Breast epithelium (tissue), 4 donors: Measurements from ENCODE around the gene XRRA1. TPM values are rescaled to one million over a fixed set of nuclear protein-coding genes. Genes with fewer than 3 reads are reported as not detected.

Experiments used
- DNase-seq, 2 donors: peaks; one replicate each; pipeline ENCODE4 v3.0.0-alpha.2; 2019; ENCODE audit warnings: low spot score in 2 of 2
- H3K27ac ChIP-seq, 2 donors: fragments of 200-600 bp; sonication (generic) in 1 of 2; one replicate each; pipeline ENCODE4 v1.5.1; 2016 to 2019; ENCODE audit warnings: mild to moderate bottlenecking in 1 of 2
- H3K27me3 ChIP-seq, 2 donors: fragments of 200-600 bp; sonication (generic) in 1 of 2; one replicate each; pipeline versions ENCODE4 v1.5.1 to v1.6.0; 2017 to 2019; ENCODE audit warnings: control low read depth in 1 of 2, mild to moderate bottlenecking in 1 of 2
- H3K36me3 ChIP-seq: fragments of 200-600 bp; one replicate; pipeline ENCODE4 v1.5.1; 2019
- H3K4me1 ChIP-seq, 2 donors: fragments of 200-600 bp; sonication (generic); one replicate each; pipeline ENCODE4 v1.5.1; 2016 to 2019; ENCODE audit warnings: control low read depth in 1 of 2
- H3K4me3 ChIP-seq, 3 donors: fragments of 200-600 bp; sonication (generic); 1 replicate in 2 of 3; 2 replicates in 1 of 3; pipeline ENCODE4 v1.5.1; 2016 to 2019; ENCODE audit warnings: mild to moderate bottlenecking in 3 of 3, moderate library complexity in 2 of 3
- H3K9me3 ChIP-seq, 2 donors: fragments of 200-600 bp; sonication (generic) in 1 of 2; one replicate each; pipeline ENCODE4 v1.5.1; 2016 to 2019; ENCODE audit warnings: control low read depth in 1 of 2
- POLR2A ChIP-seq: fragments of 450-650 bp; IDR thresholded peaks from one replicate; pipeline ENCODE4 v1.6.1; 2016; ENCODE audit warnings: antibody characterized with exemption, mild to moderate bottlenecking, moderate library complexity
- POLR2AphosphoS5 ChIP-seq, 3 donors: sonication (generic); formaldehyde crosslinking; IDR thresholded peaks; one replicate each; pipeline ENCODE4 v1.6.1; 2017; ENCODE audit warnings: antibody characterized with exemption in 3 of 3
- intact Hi-C: fragments of 100-400 bp; cut with DNase I; formaldehyde crosslinking; loops from one replicate; pipeline ENCODE4 v1.15.1; 2023; ENCODE audit warnings: low total_unique reads
- total RNA-seq, 3 donors: library from RNA; depleted of rRNA; stranded (reverse); fragments of >200 nt; gene quantifications; one replicate each; pipeline ENCODE4 v1.1.0, GENCODE V29; 2016
- TF ChIP-seq, protein P1 (sequence below), 3 donors: fragments of 450-650 bp; IDR thresholded peaks; one replicate each; pipeline ENCODE4 v1.5.1; 2016 to 2017; ENCODE audit warnings: antibody characterized with exemption in 3 of 3, mild to moderate bottlenecking in 3 of 3, moderate library complexity in 3 of 3

Gene XRRA1
- total RNA-seq, 3 donors from 2014 or later: 18.0 to 33.6 (median 18.4) TPM

DNA sequence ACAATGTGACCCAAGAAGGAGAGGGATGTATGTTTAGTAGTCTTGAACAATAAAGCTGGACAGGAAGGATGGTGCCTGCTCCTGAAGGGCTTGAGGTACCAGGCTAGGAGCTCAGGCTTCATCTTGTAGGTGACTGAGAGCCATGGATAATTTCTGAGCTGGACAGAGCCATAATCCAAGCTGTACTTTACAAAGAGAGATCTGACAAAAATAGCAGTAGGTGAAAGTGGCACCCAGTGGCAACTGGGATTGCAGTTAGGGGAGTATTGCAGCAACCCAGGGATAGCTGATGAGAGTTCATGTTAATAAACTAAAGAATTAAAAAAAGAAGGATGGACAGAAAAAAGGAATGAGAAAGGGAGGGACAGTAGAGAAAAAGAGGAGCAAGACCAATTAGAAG is 7.4 kb downstream of the XRRA1 start:
- intact Hi-C loops: no loop called here
- H3K36me3 ChIP-seq: no peaks in the 10 kb centered on the region
- TF ChIP-seq POLR2A: no peak
- TF ChIP-seq POLR2AphosphoS5 (IDR thresholded peaks at IDR 0.05): no peak
- TF ChIP-seq, protein P1, sequence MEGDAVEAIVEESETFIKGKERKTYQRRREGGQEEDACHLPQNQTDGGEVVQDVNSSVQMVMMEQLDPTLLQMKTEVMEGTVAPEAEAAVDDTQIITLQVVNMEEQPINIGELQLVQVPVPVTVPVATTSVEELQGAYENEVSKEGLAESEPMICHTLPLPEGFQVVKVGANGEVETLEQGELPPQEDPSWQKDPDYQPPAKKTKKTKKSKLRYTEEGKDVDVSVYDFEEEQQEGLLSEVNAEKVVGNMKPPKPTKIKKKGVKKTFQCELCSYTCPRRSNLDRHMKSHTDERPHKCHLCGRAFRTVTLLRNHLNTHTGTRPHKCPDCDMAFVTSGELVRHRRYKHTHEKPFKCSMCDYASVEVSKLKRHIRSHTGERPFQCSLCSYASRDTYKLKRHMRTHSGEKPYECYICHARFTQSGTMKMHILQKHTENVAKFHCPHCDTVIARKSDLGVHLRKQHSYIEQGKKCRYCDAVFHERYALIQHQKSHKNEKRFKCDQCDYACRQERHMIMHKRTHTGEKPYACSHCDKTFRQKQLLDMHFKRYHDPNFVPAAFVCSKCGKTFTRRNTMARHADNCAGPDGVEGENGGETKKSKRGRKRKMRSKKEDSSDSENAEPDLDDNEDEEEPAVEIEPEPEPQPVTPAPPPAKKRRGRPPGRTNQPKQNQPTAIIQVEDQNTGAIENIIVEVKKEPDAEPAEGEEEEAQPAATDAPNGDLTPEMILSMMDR (IDR thresholded peaks at IDR 0.05): no peak
- H3K4me3 ChIP-seq: no peak overlapping the region
- no peaks in the 10 kb centered on the region for H3K9me3 ChIP-seq
- H3K4me1 ChIP-seq: no peaks in the 10 kb centered on the region
- no peak for DNase-seq
- H3K27ac ChIP-seq: no peak overlapping the region
- no peaks in the 10 kb centered on the region for H3K27me3 ChIP-seq

DNA sequence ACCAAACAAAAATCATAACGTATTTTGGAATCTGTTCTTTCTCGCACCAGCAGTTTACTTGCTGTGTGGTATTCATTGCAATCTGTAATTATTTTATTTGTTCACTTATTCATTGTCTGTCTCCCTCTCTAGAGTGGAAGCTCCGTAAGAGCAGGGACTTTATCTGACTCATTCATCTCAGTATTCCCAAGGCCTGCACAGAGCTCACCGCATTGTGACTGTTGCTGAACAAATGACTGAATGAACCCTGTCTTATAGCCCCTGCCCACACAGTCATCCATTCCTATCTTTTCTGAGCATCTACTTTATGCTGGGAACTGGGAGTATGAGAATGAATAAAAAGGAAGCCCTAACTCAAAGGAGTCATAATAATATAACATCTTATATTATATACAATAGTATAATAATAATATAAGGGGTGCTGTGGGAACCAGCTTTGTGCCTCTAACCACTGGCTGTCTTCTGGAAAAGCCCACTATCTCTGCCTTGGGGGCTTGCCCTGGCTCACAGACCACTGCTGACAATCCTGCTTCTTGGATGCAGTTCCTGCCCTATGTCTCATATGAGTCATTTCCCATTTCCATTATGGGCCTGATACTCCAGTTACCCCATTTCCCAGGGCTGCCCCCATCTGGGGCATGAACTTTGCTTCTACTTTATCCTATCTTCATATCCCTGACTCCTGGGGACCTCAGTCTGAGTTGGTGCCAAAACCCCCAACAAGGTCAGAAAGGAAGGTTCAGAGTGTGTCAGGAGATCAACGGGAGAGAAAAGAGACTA is 11.0 kb downstream of the XRRA1 start:
- Histone ChIP-seq H3K9me3 (no peaks in the 10 kb centered on the region), H3K36me3 (no peaks in the 10 kb centered on the region)
- intact Hi-C loops: no loop called here

DNA sequence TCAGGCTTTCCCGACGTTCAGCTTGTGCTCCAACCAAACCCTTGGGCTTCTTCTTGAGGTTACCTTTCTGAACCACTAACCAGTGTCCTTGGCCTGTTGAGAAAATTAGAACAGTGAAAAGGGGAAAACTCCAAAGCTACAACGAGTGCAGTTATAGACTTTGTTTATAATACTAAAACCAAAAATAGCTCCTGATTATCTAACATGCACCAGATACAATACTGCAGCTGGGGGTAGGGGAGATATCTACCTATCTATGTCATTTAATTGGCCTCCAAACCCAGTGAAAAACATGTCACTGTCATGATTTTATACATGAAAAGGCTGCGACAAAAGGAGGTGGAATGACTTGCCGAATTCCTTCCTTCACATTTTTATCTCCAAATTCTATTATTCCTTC is 11.9 kb downstream of the XRRA1 start:
- TF ChIP-seq POLR2AphosphoS5 (IDR thresholded peaks at IDR 0.05) (no peak), POLR2A (no peak)
- TF ChIP-seq, protein P1 (IDR thresholded peaks at IDR 0.05): no peak
- no peak overlapping the region for H3K27ac ChIP-seq
- intact Hi-C loops: no loop called here
- no peaks in the 10 kb centered on the region for H3K27me3 ChIP-seq
- H3K36me3 ChIP-seq: no peaks in the 10 kb centered on the region
- no peak for DNase-seq
- H3K9me3 ChIP-seq: no peaks in the 10 kb centered on the region
- no peaks in the 10 kb centered on the region for H3K4me1 ChIP-seq
- no peak overlapping the region for H3K4me3 ChIP-seq

More for the DNA sequence above, 11.0 kb downstream of the XRRA1 start:
- TF ChIP-seq POLR2AphosphoS5 (IDR thresholded peaks at IDR 0.05) (no peak), POLR2A (no peak)
- TF ChIP-seq, protein P1 (IDR thresholded peaks at IDR 0.05): no peak
- DNase-seq: no peak
- Histone ChIP-seq H3K27ac (no peak overlapping the region), H3K4me1 (no peaks in the 10 kb centered on the region), H3K27me3 (no peaks in the 10 kb centered on the region), H3K4me3 (no peak overlapping the region)

DNA sequence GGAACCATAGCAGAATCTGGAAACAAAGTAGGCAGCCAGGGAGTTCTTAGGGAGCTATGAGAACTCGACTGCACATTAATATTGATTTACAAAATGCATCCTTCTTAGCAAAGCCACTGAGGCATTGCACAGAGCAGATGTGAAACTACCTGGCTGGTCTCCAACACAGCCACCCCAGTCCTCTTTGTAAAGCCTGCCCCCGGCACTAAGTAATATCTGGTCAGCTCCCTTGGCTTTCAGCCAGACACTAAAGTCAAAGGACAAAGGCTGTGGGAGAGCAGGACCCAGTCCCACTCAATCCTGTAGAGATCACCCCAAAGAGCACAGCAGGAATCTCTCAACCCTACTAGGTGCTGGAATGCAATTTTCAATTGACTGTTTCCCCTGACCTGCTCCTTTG is 12.8 kb downstream of the XRRA1 start:
- Histone ChIP-seq H3K9me3 (no peaks in the 10 kb centered on the region), H3K4me1 (no peaks in the 10 kb centered on the region), H3K27ac (no peak overlapping the region), H3K4me3 (no peak overlapping the region), H3K36me3 (no peaks in the 10 kb centered on the region), H3K27me3 (no peaks in the 10 kb centered on the region)
- intact Hi-C loops: no loop called here
- DNase-seq: no peak
- no peak for TF ChIP-seq POLR2AphosphoS5 (IDR thresholded peaks at IDR 0.05)

DNA sequence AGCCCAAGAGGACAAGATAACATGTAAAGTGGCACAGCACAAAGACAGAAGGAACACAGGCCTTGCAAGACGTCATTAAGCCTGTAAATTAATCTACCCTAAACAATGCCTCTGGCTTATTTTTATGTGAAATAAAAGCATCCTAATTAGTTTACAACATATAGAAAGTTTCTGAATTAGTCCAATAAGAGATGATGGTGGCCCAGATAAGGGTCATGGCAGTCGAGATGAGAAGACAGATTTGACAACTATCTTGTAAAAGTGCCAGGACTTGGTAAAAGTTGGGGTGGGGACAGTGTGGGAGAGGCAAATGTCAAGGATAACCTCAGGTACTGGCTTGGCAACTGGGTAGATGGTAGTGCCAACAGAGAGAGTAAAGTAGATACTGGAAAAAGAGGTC is 13.6 kb downstream of the XRRA1 start:
- no peak for TF ChIP-seq POLR2AphosphoS5 (IDR thresholded peaks at IDR 0.05)
- TF ChIP-seq, protein P1 (IDR thresholded peaks at IDR 0.05): no peak
- intact Hi-C loops: no loop called here
- Histone ChIP-seq H3K9me3 (no peaks in the 10 kb centered on the region), H3K4me1 (no peaks in the 10 kb centered on the region), H3K27me3 (no peaks in the 10 kb centered on the region), H3K27ac (no peak overlapping the region), H3K36me3 (no peaks in the 10 kb centered on the region), H3K4me3 (no peak overlapping the region)
- DNase-seq: no peak
